ENCODE data around the gene SIM2.
"Not testable (repeated sequence)": the region's sequence is repeated elsewhere in the genome, so short reads cannot be mapped to it uniquely, and the experiment has no call there.

Gene SIM2, protein sequence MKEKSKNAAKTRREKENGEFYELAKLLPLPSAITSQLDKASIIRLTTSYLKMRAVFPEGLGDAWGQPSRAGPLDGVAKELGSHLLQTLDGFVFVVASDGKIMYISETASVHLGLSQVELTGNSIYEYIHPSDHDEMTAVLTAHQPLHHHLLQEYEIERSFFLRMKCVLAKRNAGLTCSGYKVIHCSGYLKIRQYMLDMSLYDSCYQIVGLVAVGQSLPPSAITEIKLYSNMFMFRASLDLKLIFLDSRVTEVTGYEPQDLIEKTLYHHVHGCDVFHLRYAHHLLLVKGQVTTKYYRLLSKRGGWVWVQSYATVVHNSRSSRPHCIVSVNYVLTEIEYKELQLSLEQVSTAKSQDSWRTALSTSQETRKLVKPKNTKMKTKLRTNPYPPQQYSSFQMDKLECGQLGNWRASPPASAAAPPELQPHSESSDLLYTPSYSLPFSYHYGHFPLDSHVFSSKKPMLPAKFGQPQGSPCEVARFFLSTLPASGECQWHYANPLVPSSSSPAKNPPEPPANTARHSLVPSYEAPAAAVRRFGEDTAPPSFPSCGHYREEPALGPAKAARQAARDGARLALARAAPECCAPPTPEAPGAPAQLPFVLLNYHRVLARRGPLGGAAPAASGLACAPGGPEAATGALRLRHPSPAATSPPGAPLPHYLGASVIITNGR

DNA sequence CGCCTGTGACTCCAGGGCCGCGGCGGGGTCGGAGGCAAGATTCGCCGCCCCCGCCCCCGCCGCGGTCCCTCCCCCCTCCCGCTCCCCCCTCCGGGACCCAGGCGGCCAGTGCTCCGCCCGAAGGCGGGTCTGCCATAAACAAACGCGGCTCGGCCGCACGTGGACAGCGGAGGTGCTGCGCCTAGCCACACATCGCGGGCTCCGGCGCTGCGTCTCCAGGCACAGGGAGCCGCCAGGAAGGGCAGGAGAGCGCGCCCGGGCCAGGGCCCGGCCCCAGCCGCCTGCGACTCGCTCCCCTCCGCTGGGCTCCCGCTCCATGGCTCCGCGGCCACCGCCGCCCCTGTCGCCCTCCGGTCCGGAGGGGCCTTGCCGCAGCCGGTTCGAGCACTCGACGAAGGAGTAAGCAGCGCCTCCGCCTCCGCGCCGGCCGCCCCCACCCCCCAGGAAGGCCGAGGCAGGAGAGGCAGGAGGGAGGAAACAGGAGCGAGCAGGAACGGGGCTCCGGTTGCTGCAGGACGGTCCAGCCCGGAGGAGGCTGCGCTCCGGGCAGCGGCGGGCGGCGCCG lies at the start of gene SIM2:
TSS of gene SIM2 (plus strand) at position 135 of the 565 bp plus-strand sequence. CDS start 632 bp downstream, outside the sequence.
- DNase-seq: peak; percentile 17

DNA sequence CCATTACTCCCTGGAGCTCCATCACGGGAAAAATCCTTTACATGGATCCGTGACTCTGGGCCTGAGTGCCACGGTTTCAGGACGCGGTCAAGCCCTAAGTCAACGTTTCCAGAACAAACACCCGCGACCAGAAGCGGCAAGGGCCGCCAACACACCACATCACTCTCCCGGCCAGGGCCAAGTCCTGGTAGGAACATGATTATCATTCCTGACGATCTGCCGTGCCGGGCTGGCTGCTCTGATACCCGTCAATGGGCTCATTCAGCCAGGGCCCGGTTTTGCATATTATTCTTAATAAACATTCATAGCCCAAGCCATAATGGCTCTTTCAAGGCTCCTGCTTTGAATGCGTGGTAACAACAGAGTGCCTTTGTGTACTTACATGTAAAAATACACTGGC lies 44.6 kb upstream of the SIM2 start:
- DNase-seq: no peak

DNA sequence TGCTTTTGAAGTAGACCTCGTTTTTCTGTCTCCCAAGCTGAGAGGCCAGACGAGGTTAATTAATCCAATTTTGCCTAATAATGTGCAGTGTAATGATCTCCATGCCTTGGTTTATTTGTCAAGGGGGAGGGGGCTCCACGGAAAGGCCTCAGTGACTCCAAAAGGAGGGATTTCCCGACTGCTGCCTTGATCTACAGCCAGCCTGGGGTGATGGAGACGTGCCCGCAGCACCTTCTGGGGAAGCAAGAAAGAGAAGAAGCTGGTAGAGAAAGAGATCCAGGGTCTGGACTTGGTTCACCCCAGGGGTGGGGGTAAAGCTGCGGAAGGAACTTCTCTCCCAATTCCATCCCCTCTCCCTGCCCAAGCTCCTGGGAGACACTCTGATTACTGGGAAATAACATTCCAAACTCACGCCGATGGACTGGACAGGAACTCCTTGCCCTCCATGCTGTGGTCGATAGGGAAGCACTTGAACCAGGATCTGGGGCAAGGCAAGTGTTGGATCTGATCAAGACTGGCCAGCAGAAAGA lies 44.1 kb upstream of the SIM2 start:
- no peak for DNase-seq

DNA sequence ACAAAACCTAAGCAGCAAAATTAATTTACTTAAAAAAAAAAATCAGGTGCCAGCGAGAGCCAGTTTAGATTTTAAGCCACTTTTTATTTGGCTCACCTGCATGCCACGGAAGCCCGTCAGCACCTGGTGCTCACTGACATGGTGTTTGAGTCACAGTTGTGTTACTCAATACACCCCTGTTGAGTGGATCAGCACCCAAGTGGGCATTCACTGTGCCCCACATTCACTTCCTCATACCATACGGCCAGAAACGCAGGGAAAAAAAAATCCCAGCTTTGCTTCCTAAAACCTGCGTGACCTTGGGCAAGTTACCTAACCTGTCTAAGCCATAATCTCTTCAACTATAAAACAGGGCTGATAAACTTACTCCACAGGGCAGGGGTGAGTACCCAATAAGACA lies 42.8 kb upstream of the SIM2 start:
- no peak for DNase-seq

DNA sequence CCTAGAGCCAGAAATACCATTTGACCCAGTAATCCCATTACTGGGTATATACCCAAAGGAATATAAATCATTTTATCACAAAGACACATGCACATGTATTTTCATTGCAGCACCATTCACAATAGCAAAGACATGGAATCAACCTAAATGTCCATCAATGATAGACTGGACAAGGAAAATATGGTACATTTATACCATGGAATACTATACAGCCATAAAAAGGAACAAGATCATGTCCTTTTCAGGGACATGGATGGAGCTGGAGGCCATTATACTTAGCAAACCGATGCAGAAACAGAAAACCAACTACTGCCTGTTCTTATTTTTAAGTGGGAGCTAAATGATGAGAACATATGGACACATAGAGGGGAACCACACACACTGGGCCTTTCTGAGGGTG lies 41.6 kb upstream of the SIM2 start:
- not testable (repeated sequence) for DNase-seq

DNA sequence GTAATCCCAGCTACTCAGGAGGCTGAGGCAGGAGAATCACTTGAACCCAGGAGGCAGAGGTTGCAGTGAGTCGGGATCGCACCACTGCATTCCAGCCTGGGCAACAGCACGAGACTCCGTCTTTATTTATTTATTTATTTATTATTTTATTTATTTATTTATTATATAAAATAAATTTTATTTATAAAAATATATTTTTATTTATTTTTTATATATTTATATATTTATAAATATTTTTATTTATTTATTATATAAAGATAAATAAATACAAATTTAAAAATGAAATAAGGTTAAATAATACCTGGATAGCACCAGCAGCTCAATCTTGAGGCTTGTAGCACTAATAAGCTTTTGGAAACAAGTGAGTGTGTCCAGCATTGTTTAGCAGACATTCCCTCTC lies 40.9 kb upstream of the SIM2 start:
- no peak for DNase-seq

DNA sequence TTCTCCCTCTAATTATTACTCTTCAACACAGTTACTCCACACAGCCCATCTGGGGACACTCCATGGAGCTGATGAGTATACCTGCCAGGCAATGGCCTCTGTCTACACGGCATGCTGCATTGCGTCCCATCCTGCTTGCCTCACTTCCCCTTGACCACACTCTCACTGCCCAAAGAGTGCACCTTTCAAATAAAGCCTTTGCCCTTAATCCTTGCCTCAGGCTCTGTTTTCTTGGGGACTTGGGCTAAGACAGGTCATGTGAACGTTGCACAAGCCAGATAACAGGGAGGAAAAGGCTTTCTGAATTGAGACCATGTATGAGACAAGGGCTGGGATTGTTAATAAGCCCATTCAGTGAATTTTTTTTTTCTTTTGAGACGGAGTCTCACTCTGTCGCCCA lies 40.0 kb upstream of the SIM2 start:
- DNase-seq: no peak

DNA sequence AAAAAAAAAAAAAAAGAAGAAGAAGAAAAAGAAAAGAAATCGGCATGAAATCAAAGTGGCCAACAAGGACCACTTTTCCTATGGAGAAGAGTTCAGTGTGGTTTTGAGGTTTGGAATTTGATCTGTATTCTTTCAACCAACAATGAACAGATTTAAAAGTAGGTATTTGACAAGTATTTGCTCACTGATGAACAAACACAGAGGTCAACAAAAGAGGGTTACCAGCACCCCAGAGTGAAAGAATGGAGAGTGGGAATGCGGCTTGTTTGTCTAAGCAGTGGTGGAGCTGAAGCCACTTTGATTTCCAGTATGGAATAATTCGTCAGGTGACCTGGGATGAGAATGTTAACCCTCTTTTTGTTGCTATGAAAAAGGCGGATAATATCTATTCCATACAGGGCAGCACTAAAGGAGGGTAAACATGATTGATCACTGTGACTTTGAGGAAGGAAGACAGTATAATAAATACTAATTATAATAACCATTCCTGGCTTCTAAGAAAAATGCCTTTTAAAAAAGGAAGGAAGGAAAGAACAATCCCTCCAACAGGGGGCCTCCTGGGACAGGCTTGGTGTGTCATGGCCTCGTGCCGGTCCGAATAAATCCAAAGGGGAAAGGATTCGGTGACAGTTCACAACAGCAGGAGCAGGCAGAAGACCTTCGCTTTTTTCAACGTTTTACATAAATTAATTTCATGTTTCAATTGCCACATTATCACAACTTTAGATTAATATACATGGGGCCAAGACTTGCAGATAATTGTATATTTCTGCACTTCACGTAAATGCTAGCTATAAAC lies 37.2 kb upstream of the SIM2 start:
- peak; percentile 64 for DNase-seq

DNA sequence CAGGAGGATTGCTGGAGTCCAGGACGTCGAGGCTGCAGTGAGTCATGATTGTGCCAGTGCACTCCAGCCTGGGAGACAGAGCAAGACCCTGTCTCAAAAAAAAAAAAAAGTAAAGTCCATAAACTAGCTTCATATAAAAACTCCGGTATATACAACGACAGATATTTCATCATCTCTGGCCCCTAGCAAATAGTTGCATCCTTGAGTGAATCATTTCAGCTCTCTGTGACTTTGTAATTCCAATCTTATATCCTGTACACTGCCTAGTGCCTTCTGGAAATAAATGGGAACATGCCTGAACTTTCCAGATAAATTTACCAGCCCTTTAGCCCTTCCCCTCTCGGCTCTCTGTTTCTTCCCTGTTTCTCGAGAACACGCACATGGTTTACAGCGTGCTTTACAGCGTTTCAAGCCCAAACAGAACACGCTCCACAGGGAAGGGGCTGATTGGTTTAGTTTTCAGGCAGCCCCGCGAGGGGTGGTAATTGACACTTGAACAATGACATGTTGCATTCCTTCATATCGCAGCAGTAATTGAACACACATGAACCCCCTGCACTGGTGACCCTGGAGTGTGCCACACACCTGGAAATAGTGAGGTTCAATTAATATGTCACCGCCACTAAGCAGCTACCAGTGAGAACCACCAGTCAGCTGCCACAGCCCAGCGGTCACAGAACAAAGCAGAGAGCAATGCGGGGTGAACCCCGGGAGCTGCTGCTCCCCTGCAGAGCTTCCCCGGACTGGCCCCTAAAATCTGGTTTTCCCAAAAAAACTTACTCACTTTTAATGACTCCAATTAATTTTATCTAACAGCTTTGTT lies 35.7 kb upstream of the SIM2 start:
- no peak for DNase-seq

DNA sequence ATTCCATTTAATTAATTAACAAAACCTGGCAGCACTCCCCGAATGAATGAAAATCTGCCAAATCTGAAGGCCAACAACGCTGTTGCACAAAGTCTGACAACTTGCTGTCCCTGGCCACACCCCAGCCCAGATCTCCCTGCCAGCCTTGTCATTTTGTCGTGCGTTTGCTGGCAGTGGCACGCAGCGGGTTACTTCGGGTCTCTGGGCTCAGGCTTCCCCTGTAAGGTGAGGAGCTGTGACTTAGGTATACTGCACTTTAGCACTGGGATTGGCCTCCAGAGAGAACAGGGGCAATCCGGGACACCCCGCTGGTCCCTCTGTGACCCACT lies 34.3 kb upstream of the SIM2 start:
- no peak for DNase-seq

DNA sequence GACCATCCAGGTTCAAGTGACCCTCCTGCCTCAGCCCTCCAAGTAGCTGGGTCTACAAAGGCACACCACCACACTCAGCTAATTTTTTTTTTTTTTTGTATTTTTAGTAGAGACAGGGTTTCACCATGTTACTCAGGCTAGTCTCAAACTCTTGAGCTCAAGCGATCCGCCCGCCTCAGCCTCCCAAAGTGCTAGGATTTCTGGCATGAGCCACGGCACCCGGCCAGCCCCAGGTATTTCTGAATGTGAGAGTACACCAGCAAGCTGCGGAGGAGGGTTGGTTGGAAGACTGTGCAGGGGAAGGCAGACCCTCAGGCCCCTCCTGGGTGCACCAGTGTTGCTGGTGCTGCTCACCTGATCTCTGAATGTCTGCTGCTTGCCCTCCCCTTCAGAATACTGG lies 33.1 kb upstream of the SIM2 start:
- DNase-seq: no peak

DNA sequence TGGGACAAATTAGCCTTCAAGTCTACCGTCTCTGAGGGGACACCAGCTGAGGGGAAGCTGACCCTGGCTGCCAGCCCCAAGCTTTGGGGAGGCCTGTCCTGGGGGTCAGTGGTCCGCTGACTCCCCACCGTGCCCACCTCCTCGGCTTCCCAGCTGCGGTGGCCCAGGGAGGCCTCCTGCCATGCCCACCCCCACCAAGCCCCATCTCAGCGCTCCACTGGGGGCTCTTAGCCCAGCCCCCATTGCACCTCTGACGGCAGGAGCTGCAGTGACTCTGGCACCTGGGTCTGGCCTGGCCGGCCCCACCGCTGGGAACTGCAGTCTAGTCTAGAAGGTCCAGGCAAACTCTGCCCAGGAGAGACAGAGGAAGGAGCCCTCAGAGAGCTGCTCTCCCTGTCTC lies 30.2 kb upstream of the SIM2 start:
- DNase-seq: no peak

DNA sequence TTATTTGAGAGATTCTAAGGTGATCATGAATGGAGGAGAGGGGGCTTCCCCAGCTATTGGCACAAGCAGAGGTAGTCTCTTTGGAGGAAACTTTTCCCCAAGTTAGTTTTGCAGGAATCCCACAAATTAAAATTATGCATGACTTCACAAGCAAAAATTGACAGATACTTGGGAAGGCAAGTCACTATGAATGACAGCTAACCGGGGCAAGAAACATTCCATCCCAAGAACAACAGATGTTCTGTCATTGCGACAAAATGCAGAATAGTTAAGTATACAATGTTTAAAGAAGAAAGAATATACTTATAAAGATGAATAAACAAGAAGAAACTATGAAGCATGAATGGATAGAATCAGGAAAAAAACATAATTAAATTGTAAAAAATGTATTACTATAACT lies 27.1 kb upstream of the SIM2 start:
- DNase-seq: no peak

DNA sequence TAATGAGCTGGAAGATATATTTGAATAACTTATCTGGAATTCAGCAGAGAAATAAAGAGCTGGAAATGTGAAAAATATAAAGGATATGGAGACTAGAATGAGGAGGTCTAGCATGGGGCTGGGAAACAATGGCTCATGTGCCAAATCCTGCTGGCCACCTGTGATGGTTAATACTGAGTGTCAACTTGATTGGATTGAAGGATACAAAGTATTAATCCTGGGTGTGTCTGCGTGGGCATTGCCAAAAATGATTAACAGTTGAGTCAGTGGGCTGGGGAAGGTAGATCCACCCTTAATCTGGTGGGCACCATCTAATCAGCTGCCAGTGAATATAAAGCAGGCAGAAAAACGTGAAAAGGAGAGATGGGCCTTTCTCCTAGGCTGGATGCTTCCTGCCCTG lies 26.6 kb upstream of the SIM2 start:
- not testable (repeated sequence) for DNase-seq

DNA sequence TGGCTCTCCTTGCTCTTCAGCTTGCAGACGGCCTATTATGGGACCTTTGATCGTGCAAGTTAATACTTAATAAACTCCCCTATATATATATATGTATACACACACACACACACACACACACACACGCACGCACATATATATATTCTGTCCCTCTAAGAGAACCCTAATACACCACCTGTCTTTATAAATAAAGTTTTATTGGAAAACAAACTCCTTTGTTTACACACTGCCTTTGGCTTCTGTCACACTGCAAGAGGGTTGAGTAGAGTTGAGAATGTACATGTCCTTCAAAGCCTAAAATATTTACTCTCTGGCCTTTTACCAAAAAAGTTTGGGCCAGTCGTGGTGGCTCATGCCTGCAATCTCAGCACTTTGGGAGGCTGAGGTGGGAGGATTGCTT lies 26.2 kb upstream of the SIM2 start:
- no peak for DNase-seq

DNA sequence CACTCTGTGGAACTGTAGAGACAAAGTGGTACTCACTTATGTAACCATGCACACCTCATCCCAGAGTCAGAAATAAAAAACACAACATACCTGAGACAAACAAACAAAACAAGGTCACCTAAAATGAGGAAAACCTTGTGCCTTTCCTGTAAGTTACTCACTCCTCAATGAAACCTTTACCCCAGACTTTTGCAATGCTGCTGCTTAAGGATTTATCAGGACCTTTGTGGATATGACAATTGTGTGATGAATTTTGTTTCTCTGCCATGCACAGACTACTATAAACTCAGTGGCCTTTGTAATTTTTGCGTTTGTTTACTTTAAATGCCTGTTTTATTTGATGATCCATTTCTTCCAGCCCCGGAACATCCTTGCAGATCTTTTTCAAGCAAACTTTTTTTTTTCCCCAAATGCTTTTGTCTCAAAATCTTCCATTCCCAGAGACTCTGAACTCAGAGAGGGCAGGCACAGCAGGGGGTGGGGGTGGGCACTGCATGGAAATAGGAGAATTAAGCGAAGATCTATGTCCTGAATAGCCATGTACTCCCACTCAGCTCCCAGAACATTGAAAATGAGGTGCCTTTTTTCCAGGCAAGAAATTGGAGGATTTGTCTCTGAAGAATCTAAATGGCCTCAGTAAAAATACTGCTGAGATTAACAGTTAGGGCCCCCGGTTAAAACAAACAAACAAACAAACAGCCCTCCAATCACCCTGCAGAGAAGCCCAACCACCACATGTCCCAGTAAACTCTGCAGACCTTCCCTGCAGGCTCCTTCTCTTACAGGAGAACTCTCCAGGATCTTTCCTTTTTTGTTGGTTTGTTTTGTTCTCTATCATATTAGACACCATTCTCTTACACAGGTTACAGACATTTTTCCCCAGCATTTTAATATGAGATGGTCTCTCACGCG lies 22.6 kb upstream of the SIM2 start:
- no peak for DNase-seq

DNA sequence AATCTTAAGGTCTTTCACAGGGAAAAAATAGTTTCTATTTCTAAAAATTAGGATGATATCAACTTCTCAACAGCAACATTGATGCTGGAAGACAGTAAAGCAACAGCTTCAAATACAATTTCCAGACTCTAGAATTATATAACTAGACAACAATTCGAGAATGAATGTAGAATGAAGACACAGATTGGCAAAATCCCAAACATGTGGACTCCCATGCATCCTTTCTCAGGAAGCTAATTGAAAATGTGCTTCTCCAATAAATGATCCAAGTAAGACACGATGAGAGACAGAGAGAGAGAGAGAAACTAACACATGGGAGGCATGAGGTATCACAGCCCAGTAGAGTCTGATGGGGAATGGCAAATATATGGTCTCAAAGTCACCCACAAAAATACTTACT lies 21.5 kb upstream of the SIM2 start:
- no peak for DNase-seq

DNA sequence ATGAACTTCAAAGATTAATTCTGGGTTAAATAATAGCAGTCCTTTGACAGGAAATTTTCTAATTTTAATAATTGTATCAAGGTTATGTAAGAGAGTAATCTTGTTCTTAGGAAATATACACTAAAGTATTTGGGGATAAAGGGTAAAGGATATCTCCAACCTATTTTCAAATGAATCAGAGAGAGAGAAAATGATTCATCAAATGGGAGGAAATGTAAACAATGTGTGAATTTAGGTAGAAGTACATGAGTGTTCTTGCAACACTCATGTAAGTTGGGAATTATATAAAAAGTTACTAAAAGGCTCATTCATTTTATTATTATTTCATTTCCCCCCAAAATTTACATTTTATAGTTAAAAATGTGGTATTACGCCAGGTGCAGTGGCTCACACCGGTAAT lies 20.4 kb upstream of the SIM2 start:
- DNase-seq: no peak

DNA sequence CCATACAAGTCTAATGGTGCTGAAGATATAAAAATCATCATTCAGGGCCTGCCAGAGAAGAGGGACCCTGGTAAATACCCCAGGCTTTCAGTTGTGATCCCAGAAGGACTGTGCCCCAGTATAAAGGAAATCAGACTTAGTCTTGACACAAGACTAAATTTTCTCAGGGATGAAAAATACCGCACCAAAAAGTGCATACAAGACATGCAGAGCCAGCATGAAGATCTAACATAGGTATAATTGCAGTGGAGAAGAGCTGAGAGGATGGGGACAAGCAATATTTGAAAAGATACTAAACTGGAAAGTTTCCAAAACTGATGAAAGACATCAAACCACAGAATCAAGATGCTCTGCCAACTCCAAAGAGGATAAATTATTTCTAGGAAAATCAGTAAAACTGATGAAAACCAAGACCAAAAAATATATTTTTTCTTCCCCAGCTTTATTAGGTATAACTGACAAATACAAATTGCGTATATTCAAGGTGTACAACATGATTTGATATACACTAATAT lies 17.7 kb upstream of the SIM2 start:
- DNase-seq: no peak

DNA sequence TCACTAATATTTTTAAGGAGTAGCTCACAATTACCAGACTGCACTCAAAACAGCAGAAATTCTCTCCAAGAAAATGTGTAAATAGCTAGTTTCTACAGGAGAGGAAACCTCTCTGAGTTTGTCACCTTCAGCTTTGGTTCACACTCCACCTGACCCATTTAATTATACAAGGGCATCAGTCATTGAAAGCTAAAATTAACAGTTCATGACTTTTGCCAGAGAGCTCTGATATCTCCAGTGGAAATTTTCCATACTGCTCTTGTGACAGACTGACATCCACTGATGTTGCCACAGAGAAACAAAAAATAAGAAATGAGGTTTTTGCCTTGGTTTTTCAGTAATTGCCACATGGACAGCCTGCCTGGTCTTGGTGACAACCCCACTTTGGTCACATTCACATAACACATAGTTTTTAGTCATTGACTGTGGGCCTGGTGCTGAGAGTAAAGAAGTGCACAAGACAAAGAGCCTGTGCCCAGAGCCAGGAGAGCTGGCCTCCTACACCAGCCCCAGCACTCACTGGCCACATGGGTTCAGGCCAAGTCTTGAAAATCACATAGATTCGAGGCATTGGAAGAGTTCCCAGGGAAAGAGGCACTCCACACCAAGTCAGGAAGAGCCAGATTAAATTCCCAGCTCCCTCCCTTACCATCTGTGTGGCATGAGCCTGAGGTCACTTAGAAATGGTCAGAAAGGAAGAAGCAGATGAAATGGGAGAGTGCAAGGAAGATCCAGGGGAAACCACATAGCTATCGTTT lies 13.8 kb upstream of the SIM2 start:
- no peak for DNase-seq
